ENCODE results near the gene SSX2IP.

DNA sequence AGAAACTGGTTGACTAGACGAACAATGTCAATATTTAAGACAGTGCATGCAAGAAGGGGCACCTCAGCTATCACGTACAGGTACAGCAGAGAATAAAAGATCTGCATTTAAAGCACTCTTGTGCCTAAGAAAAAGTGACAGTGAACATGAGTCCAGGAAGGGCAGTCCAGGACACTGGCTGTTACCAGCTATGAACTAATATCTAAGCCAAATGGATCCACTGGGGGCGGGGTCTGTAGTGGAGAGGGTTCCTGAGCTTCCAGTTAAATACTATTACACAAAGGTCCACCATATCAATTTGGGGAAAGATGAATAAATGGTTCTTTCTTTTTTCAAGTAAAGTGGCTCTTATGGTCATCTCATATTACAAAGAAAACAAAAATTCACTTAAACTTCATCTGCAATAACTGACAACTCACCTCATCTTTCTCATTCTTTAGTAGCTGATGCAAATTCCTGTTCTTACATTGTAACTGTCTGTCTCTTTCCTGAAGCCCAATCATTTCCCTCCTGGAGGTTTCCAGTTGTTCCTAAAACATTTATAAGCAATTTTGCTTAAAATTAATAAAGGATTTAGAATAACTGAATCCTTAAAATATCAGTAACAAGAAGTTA, 24.5 kb downstream of the SSX2IP start:
- TF ChIP-seq GATA2 (IDR thresholded peaks at IDR 0.05; ENCODE audit: low read depth, low read length) (no peak), GATA3 (IDR thresholded peaks at IDR 0.05; ENCODE audit: low read depth, low read length) (no peak)

Data from SH-SY5Y (cell line).